Skeletal muscle cell (primary cell): ENCODE results near the gene PIH1D1.
"Not testable (repeated sequence)": the region's sequence is repeated elsewhere in the genome, so short reads cannot be mapped to it uniquely, and the experiment has no call there.

ENCODE experiments used
- DNase-seq: peaks from one replicate; pipeline ENCODE4 v3.0.0-alpha.2; 2010; ENCODE audit warnings: low read depth
- H3K4me3 ChIP-seq: 2 replicates; pipeline ENCODE4 v1.5.1; 2011; ENCODE audit warnings: low read depth, mild to moderate bottlenecking, control low read depth, low read length, moderate library complexity

The PIH1D1 gene

DNA sequence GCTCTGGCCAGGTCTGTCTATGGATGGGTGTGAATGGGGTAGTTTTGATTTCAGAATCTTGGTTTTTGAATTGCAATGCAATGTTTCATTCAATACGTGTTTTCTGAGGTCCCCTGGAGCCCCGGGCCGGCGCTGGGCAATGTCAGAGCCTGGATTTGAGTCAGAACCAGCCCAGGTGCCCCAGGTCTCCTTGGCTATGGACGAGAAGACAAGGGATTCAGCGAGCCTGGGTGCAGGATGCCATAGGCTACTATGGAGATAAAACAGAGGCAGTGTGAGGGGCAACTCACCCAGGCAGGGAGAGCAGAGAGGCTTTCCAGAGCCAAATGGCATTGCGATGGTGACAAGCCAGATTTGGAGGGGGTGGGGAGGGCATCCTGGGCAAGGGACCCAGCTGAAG lies 34.6 kb upstream of the PIH1D1 start:
- DNase-seq: no peak
- no peak overlapping the region for H3K4me3 ChIP-seq

DNA sequence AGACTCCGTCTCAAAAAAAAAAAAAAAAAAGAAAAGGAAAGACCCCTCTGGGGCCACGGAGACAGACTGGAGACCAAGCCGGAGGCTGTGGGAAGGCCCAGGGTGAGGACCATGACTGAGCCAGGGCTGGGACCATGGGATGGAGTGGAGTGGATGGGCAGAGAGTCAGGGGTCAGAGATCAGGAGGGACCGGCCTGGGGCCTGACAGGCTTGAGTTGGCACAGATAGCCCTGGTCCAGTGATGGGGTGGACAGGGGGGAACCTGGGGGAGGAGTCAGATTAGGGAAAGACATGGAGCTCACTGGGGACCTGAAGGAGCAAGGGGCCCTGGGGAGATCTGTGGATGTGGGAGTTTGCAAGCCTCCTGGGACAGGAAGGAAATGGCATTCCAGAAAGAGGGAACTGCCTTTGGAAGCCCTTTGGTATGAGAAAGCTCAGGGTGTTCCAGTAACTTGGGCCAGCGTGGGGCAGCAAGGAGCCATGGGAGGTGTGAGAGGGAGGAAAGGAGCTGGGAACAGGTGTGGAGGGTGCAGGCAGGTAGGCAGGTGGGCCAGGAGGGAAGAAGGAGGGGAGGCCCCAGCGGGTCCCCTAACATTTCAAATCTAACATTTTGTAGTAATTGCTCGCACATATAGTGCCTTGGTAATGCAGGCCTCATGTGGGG lies 29.5 kb upstream of the PIH1D1 start:
- no peak overlapping the region for H3K4me3 ChIP-seq
- no peak for DNase-seq

DNA sequence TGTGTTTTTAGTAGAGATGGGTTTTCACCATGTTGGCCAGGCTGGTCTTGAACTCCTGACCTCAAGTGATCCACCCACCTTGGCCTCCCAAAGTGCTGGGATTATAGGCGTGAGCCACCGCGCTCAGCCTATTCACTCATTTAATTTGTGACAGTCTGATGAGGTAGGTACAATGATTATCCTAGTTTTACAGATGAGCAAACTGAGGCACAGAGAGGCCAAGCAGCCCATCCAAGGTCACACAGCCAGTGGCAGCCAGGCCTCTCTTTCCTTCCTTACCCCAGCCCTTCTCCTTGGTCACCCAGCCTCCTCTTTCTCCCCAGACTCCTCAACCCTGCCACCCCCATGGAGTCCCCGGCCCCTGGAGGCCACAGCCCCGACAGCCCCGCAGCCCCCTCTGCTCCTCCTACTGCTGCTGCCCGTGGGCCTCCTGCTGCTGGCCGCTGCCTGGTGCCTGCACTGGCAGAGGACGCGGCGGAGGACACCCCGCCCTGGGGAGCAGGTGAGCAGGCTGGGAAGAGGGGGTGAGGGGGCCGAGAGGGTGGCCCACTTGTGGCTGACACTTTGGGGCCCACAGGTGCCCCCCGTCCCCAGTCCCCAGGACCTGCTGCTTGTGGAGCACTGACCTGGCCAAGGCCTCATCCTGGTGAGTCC lies 28.5 kb upstream of the PIH1D1 start:
- H3K4me3 ChIP-seq: no peak overlapping the region
- DNase-seq: no peak

DNA sequence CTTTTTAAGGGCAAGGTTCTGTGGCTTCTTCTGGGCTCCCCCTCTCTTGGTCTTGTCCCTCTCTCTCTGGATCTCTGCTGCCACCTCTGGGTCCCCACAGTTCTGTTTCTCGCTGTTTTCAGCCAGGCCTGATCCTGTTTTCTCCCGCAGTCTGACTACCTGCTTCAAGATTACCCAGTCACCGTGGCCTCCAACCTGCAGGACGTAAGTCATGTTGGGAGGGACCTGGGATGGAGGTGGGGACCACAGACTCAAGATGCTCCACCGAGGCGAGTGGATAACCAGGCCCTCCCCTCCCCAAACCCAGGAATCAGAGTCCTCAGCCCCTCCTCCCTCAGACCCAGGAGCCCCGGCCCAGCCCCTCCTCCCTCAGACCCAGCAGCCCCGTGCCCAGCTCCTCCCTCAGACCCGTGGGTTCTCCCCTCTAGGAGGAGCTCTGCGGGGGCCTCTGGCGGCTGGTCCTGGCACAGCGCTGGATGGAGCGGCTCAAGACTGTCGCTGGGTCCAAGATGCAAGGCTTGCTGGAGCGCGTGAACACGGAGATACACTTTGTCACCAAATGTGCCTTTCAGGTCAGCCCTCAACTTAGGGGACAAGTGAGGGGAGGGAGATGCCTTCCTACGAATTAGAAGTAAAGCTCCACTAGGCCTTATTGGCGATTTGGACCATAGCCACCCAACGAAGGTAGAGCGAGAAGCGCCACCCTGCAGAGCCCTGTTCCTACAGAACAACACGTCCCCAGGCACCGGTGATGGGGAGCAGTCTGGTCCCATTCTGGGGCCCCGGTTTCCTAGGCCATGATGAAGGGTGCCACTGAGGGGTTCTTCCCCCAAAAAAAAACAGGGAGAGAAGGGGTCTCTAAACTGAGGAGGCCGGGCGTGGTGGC lies 24.6 kb upstream of the PIH1D1 start:
- DNase-seq: no peak
- no peak overlapping the region for H3K4me3 ChIP-seq

DNA sequence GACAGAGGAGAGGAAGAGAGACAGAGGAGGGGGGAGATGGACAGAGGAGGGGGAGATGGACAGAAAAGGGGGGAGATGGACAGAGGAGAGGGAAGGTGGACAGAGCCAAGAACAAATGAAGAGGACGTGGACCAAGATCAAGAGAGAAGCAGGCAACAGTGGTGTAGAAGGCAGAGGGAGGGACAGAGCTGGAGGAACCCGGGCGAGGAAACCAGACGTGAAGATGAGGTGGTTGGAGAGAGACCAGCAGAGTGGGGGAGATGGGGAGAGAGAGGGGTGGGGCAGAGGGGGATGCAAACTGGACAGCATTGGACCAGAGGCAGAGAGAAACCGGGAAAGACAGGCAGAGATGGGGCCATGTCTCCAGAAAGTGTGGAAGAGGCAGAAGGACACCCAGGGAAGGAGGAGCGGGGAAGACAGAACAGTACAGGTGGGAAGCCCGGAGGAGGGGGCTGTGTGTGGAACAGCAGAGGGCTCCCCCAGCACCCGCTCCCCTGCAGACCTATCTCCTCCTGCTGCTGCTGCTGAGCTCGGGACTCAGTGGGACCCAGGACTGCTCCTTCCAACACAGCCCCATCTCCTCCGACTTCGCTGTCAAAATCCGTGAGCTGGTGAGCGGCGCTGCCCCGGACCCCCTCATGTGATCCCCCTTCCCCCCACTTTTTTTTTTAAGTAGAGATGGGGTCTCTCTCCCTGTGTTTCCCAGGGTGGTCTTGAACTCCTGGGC lies 23.7 kb upstream of the PIH1D1 start:
- DNase-seq: no peak
- H3K4me3 ChIP-seq: no peak overlapping the region

DNA sequence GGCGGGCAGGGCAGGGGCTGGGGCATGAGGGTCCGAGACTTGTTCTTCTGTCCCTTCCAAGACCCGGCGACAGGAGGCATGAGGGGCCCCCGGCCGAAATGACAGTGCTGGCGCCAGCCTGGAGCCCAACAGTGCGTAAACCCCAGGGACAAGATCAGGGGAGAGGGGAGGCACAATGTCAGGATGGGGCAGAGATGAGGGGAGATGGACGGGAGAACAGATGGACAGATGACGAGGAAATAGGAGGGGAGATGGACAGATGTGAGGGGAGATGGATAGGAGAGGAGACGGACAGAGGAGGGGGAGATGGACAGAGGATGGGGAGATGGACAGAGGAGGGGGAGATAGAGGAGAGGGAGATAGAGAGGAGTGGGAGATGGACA lies 22.9 kb upstream of the PIH1D1 start:
- DNase-seq: no peak
- peak overlapping the region; percentile 68 for H3K4me3 ChIP-seq

DNA sequence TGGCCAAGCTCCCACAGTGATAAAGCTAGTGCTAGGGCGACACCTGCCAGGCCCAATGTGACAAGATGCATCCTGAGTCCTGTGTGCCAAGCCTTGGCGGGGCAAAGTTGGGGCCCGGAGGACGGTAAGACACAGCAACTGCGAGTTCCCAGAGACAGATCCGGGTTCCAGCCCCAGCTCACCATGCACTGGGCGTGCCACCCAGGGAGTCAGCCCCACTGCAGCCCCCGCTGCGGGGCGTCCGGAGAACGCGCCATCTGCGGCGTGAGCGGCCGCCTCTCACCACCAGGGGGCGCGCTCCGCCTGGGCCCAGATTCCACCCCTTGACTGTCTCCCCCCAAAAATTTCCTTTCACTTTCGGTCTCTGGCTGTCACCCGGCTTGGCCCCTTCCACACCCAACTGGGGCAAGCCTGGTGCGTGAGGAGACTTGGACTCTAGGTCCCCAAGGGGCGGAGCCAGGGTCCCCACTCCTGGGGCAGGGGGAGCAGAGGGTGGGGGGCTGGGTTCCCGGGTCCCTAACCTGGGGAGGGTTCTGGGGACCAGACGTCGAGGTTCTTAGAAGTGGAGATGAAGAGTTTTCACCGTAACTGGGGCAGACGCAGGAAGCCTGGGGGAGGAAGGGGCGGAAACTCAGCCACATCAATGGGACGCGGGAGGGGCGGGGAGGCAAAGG lies 22.4 kb upstream of the PIH1D1 start, which contains the start of gene FLT3LG:
Gene FLT3LG (plus strand): TSS at position 348 of the 674 bp plus-strand sequence. CDS start 425 bp downstream, outside the sequence.
- DNase-seq: no peak
- peak within 1 kb of the TSS; percentile 68 for H3K4me3 ChIP-seq

DNA sequence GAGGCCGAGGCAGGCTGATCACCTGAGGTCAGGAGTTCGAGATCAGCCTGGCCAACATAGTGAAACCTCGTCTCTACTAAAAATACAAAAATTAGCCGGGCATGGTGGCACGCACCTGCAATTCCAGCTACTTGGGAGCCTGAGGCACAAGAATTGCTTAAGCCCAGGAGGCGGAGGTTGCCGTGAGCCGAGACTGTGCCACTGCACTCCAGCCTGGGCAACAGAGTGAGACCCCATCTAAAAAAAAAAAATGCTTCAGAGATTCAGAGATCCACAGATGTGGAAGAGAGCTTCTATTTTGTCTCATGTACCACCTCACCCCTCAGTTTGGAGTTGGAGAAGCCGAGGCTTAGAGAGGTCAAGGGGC lies 21.9 kb upstream of the PIH1D1 start:
- H3K4me3 ChIP-seq: peak overlapping the region; percentile 68
- DNase-seq: not testable (repeated sequence)

DNA sequence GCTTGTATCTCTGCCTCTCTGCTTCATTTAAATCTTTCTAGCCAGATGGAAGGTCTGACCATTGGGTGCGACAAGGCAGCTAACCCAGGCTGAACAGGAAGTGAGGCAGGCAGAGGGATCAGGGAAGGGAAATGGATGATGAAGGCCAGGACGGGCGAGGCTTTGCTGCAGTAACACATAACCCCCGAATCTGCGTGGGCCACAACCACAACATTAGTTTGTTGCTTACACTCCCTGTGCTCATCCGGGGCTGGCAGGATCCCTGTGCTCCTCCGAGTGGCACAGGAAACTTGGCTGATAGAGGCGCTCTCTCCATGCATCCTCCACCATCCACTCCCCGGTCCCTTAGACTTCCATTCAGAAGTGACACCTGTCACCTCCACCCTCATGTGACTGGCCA lies 21.3 kb upstream of the PIH1D1 start:
- DNase-seq: no peak
- no peak overlapping the region for H3K4me3 ChIP-seq

DNA sequence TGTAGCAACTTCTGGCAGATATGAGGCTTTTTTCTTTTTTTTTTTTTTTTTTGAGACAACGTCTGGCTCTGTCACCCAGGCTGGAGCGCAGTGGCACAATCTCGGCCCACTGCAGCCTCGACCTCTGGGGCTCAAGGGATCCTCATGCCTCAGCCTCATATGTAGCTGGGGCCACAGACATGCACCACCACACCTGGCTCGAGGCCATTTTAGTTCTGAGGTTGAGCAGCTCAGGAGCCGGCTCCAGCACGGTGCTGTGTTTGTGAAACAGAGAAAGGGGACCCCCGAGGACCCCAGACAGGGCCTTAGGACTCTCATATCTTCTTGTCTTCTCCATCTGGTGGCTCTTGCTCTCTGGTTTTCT lies 19.0 kb upstream of the PIH1D1 start:
- no peak for DNase-seq
- no peak overlapping the region for H3K4me3 ChIP-seq

DNA sequence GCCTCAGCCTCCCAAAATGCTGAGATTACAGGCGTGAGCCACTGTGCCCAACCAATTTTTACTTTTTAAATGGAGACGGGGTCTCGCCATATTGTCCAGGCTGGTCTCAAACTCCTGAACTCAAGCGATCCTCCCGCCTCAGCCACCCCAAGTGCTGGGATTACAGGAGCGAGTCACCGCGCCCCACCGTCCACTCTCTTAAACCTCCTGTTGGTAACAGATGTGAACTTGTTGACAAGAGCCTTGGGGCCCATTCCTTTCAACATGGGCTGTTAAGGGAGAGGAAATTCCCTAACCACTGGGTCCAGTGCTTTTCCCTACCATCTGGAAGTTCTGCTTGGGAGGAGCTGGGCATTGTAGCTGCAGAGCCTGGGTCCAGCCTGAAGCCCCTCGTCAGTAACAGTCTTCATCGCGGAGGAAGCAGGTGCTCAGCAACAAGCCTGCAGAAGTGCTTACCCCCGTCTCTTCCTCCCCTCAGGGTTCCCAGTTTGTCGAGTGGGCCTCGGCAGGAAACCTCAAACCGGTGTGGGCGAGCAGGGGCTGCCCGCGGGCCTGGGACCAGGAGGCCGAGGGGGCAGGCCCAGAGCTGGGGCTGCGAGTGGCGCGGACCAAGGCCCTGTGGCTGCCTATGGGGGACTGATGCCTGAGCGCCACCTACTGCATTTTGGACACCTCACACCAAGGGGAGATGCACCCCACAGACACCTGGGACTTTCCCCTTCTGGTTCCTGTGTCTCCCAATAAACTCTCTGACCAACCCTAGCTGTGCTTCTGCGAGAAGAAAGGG lies 18.4 kb upstream of the PIH1D1 start:
- no peak for DNase-seq
- H3K4me3 ChIP-seq: no peak overlapping the region

DNA sequence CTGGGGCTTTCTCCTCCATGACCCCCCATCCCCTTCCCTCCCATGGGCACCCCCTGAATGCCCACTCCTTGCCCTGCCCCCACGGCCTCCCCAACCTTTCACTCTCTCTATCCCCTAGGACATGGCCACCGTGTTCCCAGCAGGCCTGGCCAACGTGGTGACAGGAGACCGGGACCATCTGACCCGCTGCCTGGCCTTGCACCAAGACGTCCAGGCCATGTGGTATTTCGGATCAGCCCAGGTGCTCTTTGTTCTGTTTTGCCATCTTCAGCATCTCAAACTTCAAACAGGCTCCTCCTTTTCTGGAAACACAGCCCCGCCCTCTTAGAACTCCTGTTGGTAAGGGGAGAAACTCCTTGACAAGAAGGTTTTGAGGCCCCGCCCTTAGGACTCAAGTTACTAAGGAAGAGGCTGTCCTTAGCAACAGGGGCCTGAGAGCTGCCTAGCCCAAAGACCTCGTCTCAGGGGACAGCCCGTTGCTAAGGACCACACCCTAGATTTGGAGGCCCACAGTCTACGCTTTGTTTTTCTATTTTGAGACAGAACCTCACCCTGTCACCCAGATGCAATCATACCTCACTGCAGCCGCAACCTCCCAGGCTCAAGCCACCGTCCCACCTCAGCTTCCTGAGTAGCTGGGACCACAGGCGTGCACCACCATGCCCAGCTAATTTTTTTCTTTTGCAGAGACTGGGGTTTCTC lies 17.3 kb upstream of the PIH1D1 start:
- no peak overlapping the region for H3K4me3 ChIP-seq
- DNase-seq: peak; percentile 34

DNA sequence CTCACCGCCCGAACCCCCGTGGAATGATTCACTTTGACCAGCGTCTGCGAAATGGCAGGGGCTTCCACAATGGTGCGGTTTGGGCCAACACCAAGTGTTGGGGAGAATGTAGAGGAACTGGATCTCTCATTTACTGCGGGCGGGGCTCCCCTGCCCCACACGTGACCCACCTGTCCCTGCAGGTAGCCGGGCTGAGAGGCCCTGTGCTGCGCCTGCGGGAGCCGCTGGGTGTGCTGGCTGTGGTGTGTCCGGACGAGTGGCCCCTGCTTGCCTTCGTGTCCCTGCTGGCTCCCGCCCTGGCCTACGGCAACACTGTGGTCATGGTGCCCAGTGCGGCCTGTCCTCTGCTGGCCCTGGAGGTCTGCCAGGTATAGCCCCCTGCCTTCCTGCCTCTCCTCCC lies 16.6 kb upstream of the PIH1D1 start:
- DNase-seq: no peak
- H3K4me3 ChIP-seq: no peak overlapping the region

DNA sequence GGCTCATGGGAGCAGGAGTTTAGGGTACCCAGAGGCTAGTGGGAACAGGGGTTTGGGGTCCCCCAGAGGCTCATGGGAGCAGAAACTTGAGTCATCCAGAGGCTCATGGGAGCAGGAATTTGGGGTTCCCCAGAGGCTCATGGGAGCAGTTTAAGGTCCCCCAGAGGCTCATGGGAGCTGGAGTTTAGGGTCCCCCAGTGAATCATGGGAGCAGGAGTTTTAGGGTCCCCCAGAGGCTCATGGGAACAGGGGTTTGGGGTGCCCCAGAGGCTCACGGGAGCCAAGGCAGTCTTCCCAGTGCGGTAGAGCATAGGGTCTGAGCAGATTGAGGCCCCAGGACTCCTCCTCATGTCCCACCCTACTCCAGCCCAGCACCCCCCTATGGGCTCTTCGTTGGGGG lies 13.8 kb upstream of the PIH1D1 start:
- H3K4me3 ChIP-seq: no peak overlapping the region
- DNase-seq: no peak

DNA sequence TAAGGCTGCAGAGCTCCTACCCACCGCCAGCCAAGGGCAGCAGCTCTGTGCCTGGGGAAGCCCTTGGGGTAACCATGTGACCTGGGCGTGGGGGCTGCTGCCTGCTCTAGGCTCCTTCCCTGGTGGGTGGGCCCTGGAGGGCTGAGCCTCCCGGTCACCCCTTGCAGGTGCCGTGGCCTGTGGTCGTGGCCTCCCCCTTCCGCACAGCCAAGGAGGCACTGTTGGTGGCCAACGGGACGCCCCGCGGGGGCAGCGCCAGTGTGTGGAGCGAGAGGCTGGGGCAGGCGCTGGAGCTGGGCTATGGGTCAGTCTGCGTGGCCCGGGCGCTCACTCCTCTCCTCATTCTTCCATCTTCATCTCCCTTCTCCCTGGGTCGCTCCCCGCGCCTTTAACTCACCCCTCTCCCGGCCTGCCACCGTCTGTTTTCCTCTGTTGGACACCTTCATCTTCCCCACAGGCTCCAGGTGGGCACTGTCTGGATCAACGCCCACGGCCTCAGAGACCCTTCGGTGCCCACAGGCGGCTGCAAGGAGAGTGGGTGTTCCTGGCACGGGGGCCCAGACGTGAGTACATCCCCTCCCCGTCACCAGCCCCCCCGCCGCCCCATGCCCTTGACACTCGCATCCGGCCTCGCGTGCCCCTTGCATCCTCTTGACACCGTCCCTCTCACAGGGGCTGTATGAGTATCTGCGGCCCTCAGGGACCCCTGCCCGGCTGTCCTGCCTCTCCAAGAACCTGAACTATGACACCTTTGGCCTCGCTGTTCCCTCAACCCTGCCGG lies 12.5 kb upstream of the PIH1D1 start:
- DNase-seq: no peak
- H3K4me3 ChIP-seq: no peak overlapping the region

DNA sequence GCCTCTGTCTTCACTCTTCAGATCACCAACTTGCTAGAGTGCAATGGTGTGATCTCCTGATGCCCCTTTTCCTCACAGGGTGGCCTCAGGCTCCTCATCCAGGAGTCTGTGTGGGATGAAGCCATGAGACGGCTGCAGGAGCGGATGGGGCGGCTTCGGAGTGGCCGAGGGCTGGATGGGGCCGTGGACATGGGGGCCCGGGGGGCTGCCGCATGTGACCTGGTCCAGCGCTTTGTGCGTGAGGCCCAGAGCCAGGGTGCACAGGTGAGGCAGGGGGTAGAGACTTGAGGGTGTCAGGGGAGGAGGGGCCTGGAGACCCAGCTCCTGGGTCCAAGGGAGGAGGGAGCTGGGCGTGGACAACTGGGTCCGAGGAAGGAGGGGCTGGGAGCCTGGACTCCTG lies 10.9 kb upstream of the PIH1D1 start:
- no peak for DNase-seq
- H3K4me3 ChIP-seq: no peak overlapping the region

DNA sequence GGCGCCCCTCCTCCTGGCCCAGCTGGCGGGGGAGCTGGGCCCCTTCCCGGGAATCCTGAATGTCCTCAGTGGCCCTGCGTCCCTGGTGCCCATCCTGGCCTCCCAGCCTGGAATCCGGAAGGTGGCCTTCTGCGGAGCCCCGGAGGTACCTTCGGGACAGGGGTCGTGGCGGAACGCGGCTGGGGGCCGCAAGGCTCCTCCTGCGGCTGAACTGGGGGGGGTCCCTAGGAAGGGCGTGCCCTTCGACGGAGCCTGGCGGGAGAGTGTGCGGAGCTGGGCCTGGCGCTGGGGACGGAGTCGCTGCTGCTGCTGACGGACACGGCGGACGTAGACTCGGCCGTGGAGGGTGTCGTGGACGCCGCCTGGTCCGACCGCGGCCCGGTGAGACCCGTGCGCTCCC lies 10.0 kb upstream of the PIH1D1 start:
- no peak for DNase-seq
- H3K4me3 ChIP-seq: no peak overlapping the region
